ENCODE measurements around the gene RBM6. TPM values are rescaled to one million over a fixed set of nuclear protein-coding genes. Genes with fewer than 3 reads are reported as not detected.
A peak's percentile ranks its signal among the peaks of the same experiment; 100 is the strongest.

Gene RBM6
- total and polyA plus RNA-seq, 7 donors, result 21.6 to 42.8 (median 29.8) TPM

- Histone ChIP-seq H3K27ac (peak overlapping the region; percentile 77), H3K4me3 (no peak overlapping the region), H3K4me1 (peaks cover 30% of the 10 kb centered on the region), H3K27me3 (ENCODE audit: insufficient read depth in 3 of 3, low read length in 2 of 3) (no peaks in the 10 kb centered on the region), H3K9me3 (no peaks in the 10 kb centered on the region), H3K36me3 (ENCODE audit: insufficient read depth in 1 of 2, low read depth in 1 of 2) (peaks cover 33 to 100% of the 10 kb centered on the region in 2 donors)
- no peak for TF ChIP-seq CTCF (IDR thresholded peaks at IDR 0.05)
- ATAC-seq (peak; percentile 75 to 84 (median 82)), DNase-seq (no peak)
- 32 to 45% (median 39%) methylated on average over 3 of the region's 3 CpGs for WGBS, 3 donors
- intact Hi-C loops (cut with DNase I), result no loop called here
Observed at GRCh38 chr3:50112462-50112861, 172.5 kb downstream of the RBM6 start.

- no peak for DNase-seq
- H3K4me1 ChIP-seq, result peaks cover 15% of the 10 kb centered on the region
- ATAC-seq, result no peak
- no peak for TF ChIP-seq CTCF (IDR thresholded peaks at IDR 0.05)
- H3K36me3 ChIP-seq (ENCODE audit: insufficient read depth in 1 of 2, low read depth in 1 of 2), result peaks cover 25 to 94% of the 10 kb centered on the region in 2 donors
- intact Hi-C loops (cut with DNase I), result no loop called here
- no peak overlapping the region for H3K4me3 ChIP-seq
- H3K9me3 ChIP-seq, result no peaks in the 10 kb centered on the region
- H3K27ac ChIP-seq, result no peak overlapping the region
- 79 to 87% (median 85%) methylated on average over 8 of the region's 8 CpGs for WGBS, 3 donors
- H3K27me3 ChIP-seq (ENCODE audit: insufficient read depth in 3 of 3, low read length in 2 of 3), result no peaks in the 10 kb centered on the region
Observed at GRCh38 chr3:50117120-50117519, 177.2 kb downstream of the RBM6 start.

GRCh38 chr3:50118237-50118636 is 178.3 kb downstream of the RBM6 start:
- DNase-seq (no peak), ATAC-seq (no peak)
- Histone ChIP-seq H3K27me3 (ENCODE audit: insufficient read depth in 3 of 3, low read length in 2 of 3) (no peaks in the 10 kb centered on the region), H3K4me1 (peaks cover 5% of the 10 kb centered on the region), H3K27ac (no peak overlapping the region), H3K4me3 (no peak overlapping the region), H3K36me3 (ENCODE audit: insufficient read depth in 1 of 2, low read depth in 1 of 2) (peaks cover 20 to 82% of the 10 kb centered on the region in 2 donors), H3K9me3 (no peaks in the 10 kb centered on the region)
- TF ChIP-seq CTCF (IDR thresholded peaks at IDR 0.05), result no peak
- intact Hi-C loops (cut with DNase I), result no loop called here
- WGBS, 3 donors, result 81 to 87% (median 82%) methylated on average over 10 of the region's 10 CpGs

- no peak overlapping the region for H3K27ac ChIP-seq
- WGBS, 3 donors, result 70 to 82% (median 70%) methylated on average over 3 of the region's 3 CpGs
- DNase-seq, result no peak
- H3K4me1 ChIP-seq, result peaks cover 4% of the 10 kb centered on the region
- TF ChIP-seq CTCF (IDR thresholded peaks at IDR 0.05), result no peak
- no peak overlapping the region for H3K4me3 ChIP-seq
- intact Hi-C loops (cut with DNase I), result loop anchor here (5.0 kb wide), 2 partner anchors 113 to 153 kb away; no protein-coding TSS in a partner anchor
- H3K9me3 ChIP-seq, result no peaks in the 10 kb centered on the region
- peaks cover 11 to 67% of the 10 kb centered on the region in 2 donors for H3K36me3 ChIP-seq (ENCODE audit: insufficient read depth in 1 of 2, low read depth in 1 of 2)
- no peak for ATAC-seq
- H3K27me3 ChIP-seq (ENCODE audit: insufficient read depth in 3 of 3, low read length in 2 of 3), result no peaks in the 10 kb centered on the region
Observed at GRCh38 chr3:50119786-50120185, 179.8 kb downstream of the RBM6 start.

Measured in psoas muscle (tissue), 8 donors.